H1 (cell line): ENCODE results near the gene MDK. TPM values are rescaled to one million over a fixed set of nuclear protein-coding genes. Genes with fewer than 3 reads are reported as not detected.

Experiments
- KDM1A ChIP-seq: fragments of 200-600, 300-600 bp; sonication (generic); IDR thresholded peaks from 2 replicates; pipeline ENCODE4 v1.7.1; 2016; ENCODE audit warnings: mild to moderate bottlenecking, low read length, borderline replicate concordance
- SUZ12 ChIP-seq: fragments of 200-600 bp; sonication (generic); IDR thresholded peaks from 2 replicates; pipeline ENCODE4 v1.6.1; 2012; ENCODE audit warnings: mild to moderate bottlenecking, inconsistent platforms, low read length, moderate library complexity, mixed read lengths
- polyA plus RNA-seq, 7 experiments: library from polyadenylated mRNA; depleted of rRNA in 3 of 7; stranded (reverse) in 5 of 7; unstranded in 2 of 7; fragments of >200 nt in 5 of 7; fragments of 200-250 nt in 2 of 7; gene quantifications; 1 replicate in 5 of 7; 2 replicates in 1 of 7; 4 replicates in 1 of 7; pipeline versions ENCODE4 v1.2.1 to v1.2.3, GENCODE V29; 2011 to 2013; ENCODE audit warnings: missing spikeins in 2 of 7, mixed read lengths in 2 of 7
- total RNA-seq: library from RNA; stranded (reverse); fragmentation: NEBNext Ultra II Directional; extraction: Animal tissue kit (Norgen Biotek cat#: 25700); gene quantifications from 2 replicates; pipeline ENCODE4 v1.2.1, GENCODE V29; 2021

Gene MDK
- total and polyA plus RNA-seq, 2 of the 8 experiments (the other 6 are each of a cell fraction or from before 2014, with no cell fraction given) = 309 to 606 TPM

- TF ChIP-seq SUZ12 (no peak), KDM1A (no peak)
- TF ChIP-seq, all 59 proteins: peak for 0
Measured at GRCh38 chr11:46402957-46403902, 21.8 kb downstream of the MDK start (continued).
